Mucosa of rectum (tissue), 2 donors: ENCODE results near the gene DDR2.

Source experiments
- H3K27ac ChIP-seq, 2 donors: one replicate each; pipeline ENCODE4 v1.7.0; 2013; ENCODE audit warnings: inconsistent platforms in 2 of 2, low read depth in 2 of 2, low read length in 2 of 2
- H3K27me3 ChIP-seq, 2 donors: one replicate each; pipeline ENCODE4 v1.7.0; 2013; ENCODE audit warnings: low read length in 2 of 2; ENCODE audit not compliant: control insufficient read depth in 2 of 2, insufficient read depth in 2 of 2
- H3K36me3 ChIP-seq, 2 donors: one replicate each; pipeline ENCODE4 v1.7.0; 2013; ENCODE audit warnings: low read length in 2 of 2; ENCODE audit not compliant: control insufficient read depth in 2 of 2, insufficient read depth in 2 of 2
- H3K4me1 ChIP-seq, 2 donors: one replicate each; pipeline ENCODE4 v1.7.0; 2013; ENCODE audit warnings: low read length in 2 of 2, mild to moderate bottlenecking in 1 of 2; ENCODE audit not compliant: control insufficient read depth in 2 of 2, insufficient read depth in 2 of 2
- H3K4me3 ChIP-seq, 2 donors: one replicate each; pipeline ENCODE4 v1.7.0; 2013; ENCODE audit warnings: low read length in 2 of 2
- H3K9ac ChIP-seq, 2 donors: one replicate each; pipeline ENCODE4 v1.7.0; 2013; ENCODE audit warnings: low read length in 2 of 2, low read depth in 1 of 2, mild to moderate bottlenecking in 1 of 2
- H3K9me3 ChIP-seq, 2 donors: one replicate each; pipeline ENCODE4 v1.7.0; 2013; ENCODE audit warnings: low read length in 2 of 2; ENCODE audit not compliant: control insufficient read depth in 2 of 2
- donor health status: healthy.
- donor health status: Normal muscosa, but diverticular disease.

DDR2 gene

GRCh38 chr1:162704673-162705424 is 72.6 kb downstream of the DDR2 start:
- Histone ChIP-seq H3K9me3 (no peaks in the 10 kb centered on the region), H3K4me1 (peaks cover 0 to 5% of the 10 kb centered on the region in 2 donors), H3K36me3 (no peaks in the 10 kb centered on the region), H3K4me3 (no peak overlapping the region), H3K27ac (no peak overlapping the region), H3K9ac (no peak overlapping the region), H3K27me3 (no peaks in the 10 kb centered on the region)

- peaks cover 0 to 5% of the 10 kb centered on the region in 2 donors for H3K4me1 ChIP-seq
These were observed 73.7 kb downstream of the DDR2 start for GRCh38 chr1:162706003-162706402.

GRCh38 chr1:162706606-162707005 is 74.3 kb downstream of the DDR2 start:
- Histone ChIP-seq H3K9ac (no peak overlapping the region), H3K27ac (no peak overlapping the region), H3K4me3 (no peak overlapping the region), H3K27me3 (no peaks in the 10 kb centered on the region), H3K36me3 (no peaks in the 10 kb centered on the region), H3K4me1 (peaks cover 0 to 5% of the 10 kb centered on the region in 2 donors), H3K9me3 (no peaks in the 10 kb centered on the region)

More at GRCh38 chr1:162706003-162706402, 73.7 kb downstream of the DDR2 start:
- no peaks in the 10 kb centered on the region for H3K27me3 ChIP-seq
- no peaks in the 10 kb centered on the region for H3K36me3 ChIP-seq
- H3K27ac ChIP-seq = no peak overlapping the region
- no peaks in the 10 kb centered on the region for H3K9me3 ChIP-seq
- no peak overlapping the region for H3K9ac ChIP-seq
- H3K4me3 ChIP-seq = no peak overlapping the region

- H3K4me3 ChIP-seq = no peak overlapping the region
- no peaks in the 10 kb centered on the region for H3K27me3 ChIP-seq
- peaks cover 0 to 5% of the 10 kb centered on the region in 2 donors for H3K4me1 ChIP-seq
- no peak overlapping the region for H3K27ac ChIP-seq
- H3K36me3 ChIP-seq = no peaks in the 10 kb centered on the region
- H3K9ac ChIP-seq = no peak overlapping the region
- H3K9me3 ChIP-seq = no peaks in the 10 kb centered on the region
These were observed 76.0 kb downstream of the DDR2 start for GRCh38 chr1:162708286-162708685.

GRCh38 chr1:162709132-162709860 is 77.0 kb downstream of the DDR2 start:
- Histone ChIP-seq H3K9me3 (no peaks in the 10 kb centered on the region), H3K4me1 (peaks cover 0 to 5% of the 10 kb centered on the region in 2 donors), H3K9ac (no peak overlapping the region), H3K36me3 (no peaks in the 10 kb centered on the region), H3K27me3 (no peaks in the 10 kb centered on the region), H3K27ac (peak overlapping the region in 1 of 2 donors; percentile 52), H3K4me3 (no peak overlapping the region)

GRCh38 chr1:162709870-162710269 is 77.6 kb downstream of the DDR2 start:
- Histone ChIP-seq H3K36me3 (no peaks in the 10 kb centered on the region), H3K4me1 (peaks cover 0 to 5% of the 10 kb centered on the region in 2 donors), H3K9me3 (no peaks in the 10 kb centered on the region), H3K27me3 (no peaks in the 10 kb centered on the region), H3K9ac (no peak overlapping the region), H3K27ac (peak overlapping the region; percentile 27 to 52), H3K4me3 (no peak overlapping the region)

- Histone ChIP-seq H3K9ac (no peak overlapping the region), H3K4me1 (peaks cover 0 to 5% of the 10 kb centered on the region in 2 donors), H3K9me3 (no peaks in the 10 kb centered on the region), H3K27ac (peak overlapping the region; percentile 27 to 52), H3K4me3 (no peak overlapping the region), H3K36me3 (no peaks in the 10 kb centered on the region), H3K27me3 (no peaks in the 10 kb centered on the region)
These were observed 78.1 kb downstream of the DDR2 start for GRCh38 chr1:162710345-162710744.

GRCh38 chr1:162710780-162711465 is 78.7 kb downstream of the DDR2 start:
- no peaks in the 10 kb centered on the region for H3K36me3 ChIP-seq
- H3K27ac ChIP-seq = peak overlapping the region; percentile 19 to 45
- H3K4me1 ChIP-seq = peaks cover 0 to 5% of the 10 kb centered on the region in 2 donors
- H3K9me3 ChIP-seq = no peaks in the 10 kb centered on the region
- H3K4me3 ChIP-seq = no peak overlapping the region
- H3K9ac ChIP-seq = no peak overlapping the region
- H3K27me3 ChIP-seq = no peaks in the 10 kb centered on the region

- no peaks in the 10 kb centered on the region for H3K9me3 ChIP-seq
- H3K27me3 ChIP-seq = no peaks in the 10 kb centered on the region
- H3K4me1 ChIP-seq = peaks cover 0 to 5% of the 10 kb centered on the region in 2 donors
- no peaks in the 10 kb centered on the region for H3K36me3 ChIP-seq
- no peak overlapping the region for H3K9ac ChIP-seq
- H3K27ac ChIP-seq = peak overlapping the region in 1 of 2 donors; percentile 5
- no peak overlapping the region for H3K4me3 ChIP-seq
These were observed 80.2 kb downstream of the DDR2 start for GRCh38 chr1:162712317-162713029.
